HEK293 (cell line): ENCODE measurements around the gene EFNA2.

Source experiments
- TCF7L2 ChIP-seq: IDR thresholded peaks from 2 replicates; pipeline ENCODE4 v1.6.1; 2011; ENCODE audit warnings: low read depth, mild to moderate bottlenecking, inconsistent platforms, low read length, moderate library complexity, borderline replicate concordance
- TRIM28 ChIP-seq: IDR thresholded peaks from 2 replicates; pipeline ENCODE4 v1.6.1; 2011; ENCODE audit warnings: low read length, control low read depth, borderline replicate concordance
- YY1 ChIP-seq: fragments of 450-650 bp; formaldehyde crosslinking; IDR thresholded peaks from 2 replicates; pipeline ENCODE4 v1.5.1; 2018; ENCODE audit warnings: missing biosample characterization, missing genetic modification characterization
- ZBTB11 ChIP-seq: fragments of 450-650 bp; formaldehyde crosslinking; conservative IDR thresholded peaks from 2 replicates; pipeline ENCODE4 v1.5.1; 2016; ENCODE audit warnings: low read depth, missing biosample characterization, missing genetic modification characterization
- ZNF174 ChIP-seq: fragments of 450-650 bp; formaldehyde crosslinking; IDR thresholded peaks from 2 replicates; pipeline ENCODE4 v1.5.0; 2017; ENCODE audit warnings: missing biosample characterization, mild to moderate bottlenecking, missing genetic modification characterization
- ZNF19 ChIP-seq: fragments of 450-650 bp; formaldehyde crosslinking; IDR thresholded peaks from 2 replicates; pipeline ENCODE4; 2016; ENCODE audit warnings: missing biosample characterization, missing genetic modification characterization, low read depth
- ZNF274 ChIP-seq, 2 experiments: fragments of 200-500 bp in 1 of 2; fragments of 450-650 bp in 1 of 2; sonication (Bioruptor generic) in 1 of 2; formaldehyde crosslinking in 1 of 2; IDR thresholded peaks; 2 replicates each; pipeline versions ENCODE4 v1.5.1 to v1.6.1; 2014 to 2016; ENCODE audit warnings: borderline replicate concordance in 1 of 2, inconsistent platforms in 1 of 2, low read length in 1 of 2, missing biosample characterization in 1 of 2, missing genetic modification characterization in 1 of 2
- ZNF473 ChIP-seq: fragments of 450-650 bp; formaldehyde crosslinking; IDR thresholded peaks from 2 replicates; pipeline ENCODE4 v1.5.1; 2017; ENCODE audit warnings: missing biosample characterization, missing genetic modification characterization
- ZNF785 ChIP-seq: fragments of 450-650 bp; formaldehyde crosslinking; IDR thresholded peaks from 2 replicates; pipeline ENCODE4 v1.5.1; 2016; ENCODE audit warnings: missing biosample characterization, missing genetic modification characterization
- ZNF792 ChIP-seq: fragments of 450-650 bp; formaldehyde crosslinking; IDR thresholded peaks from 2 replicates; pipeline ENCODE4 v1.5.1; 2016; ENCODE audit warnings: missing biosample characterization, missing genetic modification characterization
- TF ChIP-seq, protein P1 (sequence below): fragments of 450-650 bp; formaldehyde crosslinking; IDR thresholded peaks from 2 replicates; pipeline ENCODE4 v1.5.1; 2016; ENCODE audit warnings: missing biosample characterization, missing genetic modification characterization

DNA sequence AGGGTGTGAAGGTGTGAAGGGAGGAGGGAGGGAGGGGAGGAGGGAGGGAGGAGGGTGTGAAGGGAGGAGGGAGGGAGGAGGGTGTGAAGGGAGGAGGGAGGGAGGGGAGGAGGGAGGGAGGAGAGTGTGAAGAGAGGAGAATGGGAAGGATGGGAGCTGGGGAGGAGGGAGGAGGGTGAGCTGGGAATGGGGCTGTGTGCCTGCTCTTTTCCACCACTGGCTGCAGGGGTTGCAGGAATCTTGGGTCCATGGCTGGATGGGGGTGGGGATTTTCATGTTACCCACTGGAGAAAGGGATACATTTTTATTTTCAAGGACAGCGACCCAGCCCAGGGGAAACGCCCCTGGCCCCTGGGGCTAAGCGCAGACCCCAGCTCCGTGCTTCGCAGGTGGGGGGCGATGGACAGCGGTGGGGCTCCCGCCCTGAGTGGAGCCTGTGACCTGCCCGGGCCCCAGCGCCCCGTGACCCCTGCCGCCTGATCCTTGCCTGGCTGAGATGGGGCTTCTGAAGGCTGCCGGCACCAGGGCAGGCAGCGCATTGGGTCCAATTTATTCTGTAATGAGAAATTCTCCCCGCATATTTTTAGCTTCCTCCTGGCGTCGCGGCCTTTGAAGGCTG is 3.0 kb upstream of the EFNA2 start:
- TF ChIP-seq, protein P1, sequence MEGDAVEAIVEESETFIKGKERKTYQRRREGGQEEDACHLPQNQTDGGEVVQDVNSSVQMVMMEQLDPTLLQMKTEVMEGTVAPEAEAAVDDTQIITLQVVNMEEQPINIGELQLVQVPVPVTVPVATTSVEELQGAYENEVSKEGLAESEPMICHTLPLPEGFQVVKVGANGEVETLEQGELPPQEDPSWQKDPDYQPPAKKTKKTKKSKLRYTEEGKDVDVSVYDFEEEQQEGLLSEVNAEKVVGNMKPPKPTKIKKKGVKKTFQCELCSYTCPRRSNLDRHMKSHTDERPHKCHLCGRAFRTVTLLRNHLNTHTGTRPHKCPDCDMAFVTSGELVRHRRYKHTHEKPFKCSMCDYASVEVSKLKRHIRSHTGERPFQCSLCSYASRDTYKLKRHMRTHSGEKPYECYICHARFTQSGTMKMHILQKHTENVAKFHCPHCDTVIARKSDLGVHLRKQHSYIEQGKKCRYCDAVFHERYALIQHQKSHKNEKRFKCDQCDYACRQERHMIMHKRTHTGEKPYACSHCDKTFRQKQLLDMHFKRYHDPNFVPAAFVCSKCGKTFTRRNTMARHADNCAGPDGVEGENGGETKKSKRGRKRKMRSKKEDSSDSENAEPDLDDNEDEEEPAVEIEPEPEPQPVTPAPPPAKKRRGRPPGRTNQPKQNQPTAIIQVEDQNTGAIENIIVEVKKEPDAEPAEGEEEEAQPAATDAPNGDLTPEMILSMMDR = no peak
- TF ChIP-seq TCF7L2 (no peak), TRIM28 (no peak), ZNF274 (IDR thresholded peaks at IDR 0.05; ENCODE audit: low read length) (no peak), ZNF274 (tag by site-specific recombination; IDR thresholded peaks at IDR 0.05; ENCODE audit: borderline replicate concordance) (no peak), ZNF174 (tag by site-specific recombination) (no peak), ZNF19 (no peak), ZBTB11 (no peak), ZNF792 (no peak), YY1 (tag by site-specific recombination) (no peak), ZNF473 (no peak), ZNF785 (tag by site-specific recombination) (no peak)
